Esophagus (tissue), 2 donors: ENCODE measurements around the gene PLCL2. TPM values are rescaled to one million over a fixed set of nuclear protein-coding genes. Genes with fewer than 3 reads are reported as not detected.

Experiments used
- H3K27ac ChIP-seq, 2 donors: one replicate each; pipeline ENCODE4 v1.5.1; 2013; ENCODE audit warnings: low read depth in 2 of 2, mild to moderate bottlenecking in 2 of 2, inconsistent platforms in 1 of 2, low read length in 1 of 2, moderate library complexity in 1 of 2
- H3K27me3 ChIP-seq, 2 donors: one replicate each; pipeline ENCODE4 v1.6.1; 2013; ENCODE audit warnings: low read length in 2 of 2, control low read depth in 1 of 2, mild to moderate bottlenecking in 1 of 2; ENCODE audit not compliant: insufficient read depth in 2 of 2, control insufficient read depth in 1 of 2
- H3K36me3 ChIP-seq, 2 donors: one replicate each; pipeline ENCODE4 v1.6.1; 2013; ENCODE audit warnings: low read length in 1 of 2; ENCODE audit not compliant: control insufficient read depth in 2 of 2, insufficient read depth in 2 of 2
- H3K4me1 ChIP-seq, 2 donors: one replicate each; pipeline ENCODE4 v1.6.1; 2013; ENCODE audit warnings: low read length in 1 of 2; ENCODE audit not compliant: control insufficient read depth in 2 of 2, insufficient read depth in 2 of 2
- H3K4me3 ChIP-seq, 2 donors: one replicate each; pipeline ENCODE4 v1.5.1; 2013; ENCODE audit warnings: low read length in 2 of 2, mild to moderate bottlenecking in 2 of 2, low read depth in 1 of 2, moderate library complexity in 1 of 2
- H3K9me3 ChIP-seq, 2 donors: one replicate each; pipeline ENCODE4 v1.6.1; 2013; ENCODE audit warnings: mild to moderate bottlenecking in 2 of 2, low read depth in 1 of 2, low read length in 1 of 2, moderate library complexity in 1 of 2; ENCODE audit not compliant: control insufficient read depth in 2 of 2, insufficient read depth in 1 of 2
- WGBS, 2 donors: extraction: QIAGEN DNeasy Blood & Tissue Kit; methylation state at CpG; one replicate each; pipeline ENCODE4 v1.1.7; 2013; 5-methylcytosine and 5-hydroxymethylcytosine counted together
- polyA plus RNA-seq, 2 donors: library from polyadenylated mRNA; stranded (reverse); fragments of 200-250 nt; gene quantifications; one replicate each; pipeline ENCODE4 v1.2.3, GENCODE V29; 2013
- donor health status: healthy with polysubstance abuse.
- donor health status: Bipolar disorder and iron deficiency.

PLCL2 gene
- polyA plus RNA-seq, 2 donors, result 0.22 to 0.35 TPM

- H3K27ac ChIP-seq, result no peak overlapping the region
- H3K27me3 ChIP-seq, result no peaks in the 10 kb centered on the region
- no peak overlapping the region for H3K4me3 ChIP-seq
- H3K4me1 ChIP-seq, result peaks cover 2% of the 10 kb centered on the region in 2 donors
- no peaks in the 10 kb centered on the region for H3K9me3 ChIP-seq
- 40 to 41% methylated on average over 1 of the region's 1 CpG for WGBS, 2 donors
- no peaks in the 10 kb centered on the region for H3K36me3 ChIP-seq
Measured at GRCh38 chr3:16899919-16900318, 15.2 kb downstream of the PLCL2 start.

- Histone ChIP-seq H3K4me1 (peaks cover 2% of the 10 kb centered on the region in 2 donors), H3K27ac (no peak overlapping the region), H3K27me3 (no peaks in the 10 kb centered on the region), H3K4me3 (no peak overlapping the region), H3K9me3 (no peaks in the 10 kb centered on the region), H3K36me3 (no peaks in the 10 kb centered on the region)
- 65 to 78% methylated on average over 4 of the region's 4 CpGs for WGBS, 2 donors
Measured at GRCh38 chr3:16900779-16901440, 16.2 kb downstream of the PLCL2 start.

GRCh38 chr3:16904423-16905417 lies 20.0 kb downstream of the PLCL2 start:
- Histone ChIP-seq H3K9me3 (no peaks in the 10 kb centered on the region), H3K27ac (no peak overlapping the region), H3K27me3 (no peaks in the 10 kb centered on the region), H3K4me1 (peaks cover 0 to 2% of the 10 kb centered on the region in 2 donors), H3K4me3 (no peak overlapping the region), H3K36me3 (no peaks in the 10 kb centered on the region)
- 89 to 95% methylated on average over 4 of the region's 4 CpGs for WGBS, 2 donors

- Histone ChIP-seq H3K4me1 (no peaks in the 10 kb centered on the region), H3K36me3 (no peaks in the 10 kb centered on the region), H3K9me3 (no peaks in the 10 kb centered on the region), H3K27me3 (no peaks in the 10 kb centered on the region), H3K4me3 (no peak overlapping the region), H3K27ac (no peak overlapping the region)
- WGBS, 2 donors, result 96% methylated on average over 1 of the region's 1 CpG
Measured at GRCh38 chr3:16905704-16906103, 20.9 kb downstream of the PLCL2 start.

- Histone ChIP-seq H3K4me1 (no peaks in the 10 kb centered on the region), H3K4me3 (no peak overlapping the region), H3K27ac (no peak overlapping the region), H3K27me3 (no peaks in the 10 kb centered on the region), H3K9me3 (no peaks in the 10 kb centered on the region), H3K36me3 (no peaks in the 10 kb centered on the region)
- WGBS, 2 donors, result 21 to 33% methylated on average over 2 of the region's 2 CpGs
Measured at GRCh38 chr3:16906682-16907081, 21.9 kb downstream of the PLCL2 start.

- Histone ChIP-seq H3K36me3 (no peaks in the 10 kb centered on the region), H3K4me3 (no peak overlapping the region), H3K4me1 (no peaks in the 10 kb centered on the region), H3K27ac (no peak overlapping the region), H3K27me3 (no peaks in the 10 kb centered on the region), H3K9me3 (no peaks in the 10 kb centered on the region)
Measured at GRCh38 chr3:16907243-16907642, 22.5 kb downstream of the PLCL2 start.

GRCh38 chr3:16908016-16908807 lies 23.5 kb downstream of the PLCL2 start:
- no peaks in the 10 kb centered on the region for H3K27me3 ChIP-seq
- no peaks in the 10 kb centered on the region for H3K36me3 ChIP-seq
- H3K9me3 ChIP-seq, result no peaks in the 10 kb centered on the region
- no peak overlapping the region for H3K4me3 ChIP-seq
- H3K27ac ChIP-seq, result no peak overlapping the region
- WGBS, 2 donors, result 86 to 91% methylated on average over 6 of the region's 6 CpGs
- H3K4me1 ChIP-seq, result no peaks in the 10 kb centered on the region

GRCh38 chr3:16908896-16909295 lies 24.1 kb downstream of the PLCL2 start:
- H3K36me3 ChIP-seq, result no peaks in the 10 kb centered on the region
- no peaks in the 10 kb centered on the region for H3K4me1 ChIP-seq
- 93 to 94% methylated on average over 2 of the region's 2 CpGs for WGBS, 2 donors
- H3K4me3 ChIP-seq, result no peak overlapping the region
- no peaks in the 10 kb centered on the region for H3K9me3 ChIP-seq
- H3K27me3 ChIP-seq, result no peaks in the 10 kb centered on the region
- no peak overlapping the region for H3K27ac ChIP-seq

GRCh38 chr3:16909802-16910201 lies 25.0 kb downstream of the PLCL2 start:
- no peak overlapping the region for H3K4me3 ChIP-seq
- no peaks in the 10 kb centered on the region for H3K27me3 ChIP-seq
- no peaks in the 10 kb centered on the region for H3K36me3 ChIP-seq
- H3K4me1 ChIP-seq, result no peaks in the 10 kb centered on the region
- no peaks in the 10 kb centered on the region for H3K9me3 ChIP-seq
- 94 to 95% methylated on average over 3 of the region's 3 CpGs for WGBS, 2 donors
- no peak overlapping the region for H3K27ac ChIP-seq
